ENCODE measurements around the gene STXBP5.

STXBP5 gene

GRCh38 chr6:147434516-147434915 lies 230.3 kb downstream of the STXBP5 start:
- FAIRE-seq = no peak
- no peak for DNase-seq (ENCODE audit: insufficient read length)
- TF ChIP-seq TAF1 (IDR thresholded peaks at IDR 0.05; ENCODE audit: borderline replicate concordance, low read depth, low read length) (no peak), POLR2A (IDR thresholded peaks at IDR 0.05; ENCODE audit: low read depth, low read length) (no peak)

- FAIRE-seq (no peak), DNase-seq (ENCODE audit: insufficient read length) (no peak)
- TF ChIP-seq POLR2AphosphoS5 (IDR thresholded peaks at IDR 0.05; ENCODE audit: low read depth, low read length) = no peak
- no peak for TF ChIP-seq POLR2A (IDR thresholded peaks at IDR 0.05; ENCODE audit: low read depth, low read length)
- TF ChIP-seq TAF1 (IDR thresholded peaks at IDR 0.05; ENCODE audit: borderline replicate concordance, low read depth, low read length) = no peak
Observed at GRCh38 chr6:147437615-147438014, 233.4 kb downstream of the STXBP5 start.

GRCh38 chr6:147438758-147439528 lies 234.7 kb downstream of the STXBP5 start:
- FAIRE-seq = no peak
- no peak for DNase-seq (ENCODE audit: insufficient read length)
- no peak for TF ChIP-seq POLR2AphosphoS5 (IDR thresholded peaks at IDR 0.05; ENCODE audit: low read depth, low read length)
- TF ChIP-seq POLR2A (IDR thresholded peaks at IDR 0.05; ENCODE audit: low read depth, low read length) = no peak
- no peak for TF ChIP-seq TAF1 (IDR thresholded peaks at IDR 0.05; ENCODE audit: borderline replicate concordance, low read depth, low read length)

Data from GM12892 (cell line).